ENCODE results near the gene NCKAP5L.
"Not testable (repeated sequence)": the region's sequence is repeated elsewhere in the genome, so short reads cannot be mapped to it uniquely, and the experiment has no call there.

NCKAP5L gene, protein sequence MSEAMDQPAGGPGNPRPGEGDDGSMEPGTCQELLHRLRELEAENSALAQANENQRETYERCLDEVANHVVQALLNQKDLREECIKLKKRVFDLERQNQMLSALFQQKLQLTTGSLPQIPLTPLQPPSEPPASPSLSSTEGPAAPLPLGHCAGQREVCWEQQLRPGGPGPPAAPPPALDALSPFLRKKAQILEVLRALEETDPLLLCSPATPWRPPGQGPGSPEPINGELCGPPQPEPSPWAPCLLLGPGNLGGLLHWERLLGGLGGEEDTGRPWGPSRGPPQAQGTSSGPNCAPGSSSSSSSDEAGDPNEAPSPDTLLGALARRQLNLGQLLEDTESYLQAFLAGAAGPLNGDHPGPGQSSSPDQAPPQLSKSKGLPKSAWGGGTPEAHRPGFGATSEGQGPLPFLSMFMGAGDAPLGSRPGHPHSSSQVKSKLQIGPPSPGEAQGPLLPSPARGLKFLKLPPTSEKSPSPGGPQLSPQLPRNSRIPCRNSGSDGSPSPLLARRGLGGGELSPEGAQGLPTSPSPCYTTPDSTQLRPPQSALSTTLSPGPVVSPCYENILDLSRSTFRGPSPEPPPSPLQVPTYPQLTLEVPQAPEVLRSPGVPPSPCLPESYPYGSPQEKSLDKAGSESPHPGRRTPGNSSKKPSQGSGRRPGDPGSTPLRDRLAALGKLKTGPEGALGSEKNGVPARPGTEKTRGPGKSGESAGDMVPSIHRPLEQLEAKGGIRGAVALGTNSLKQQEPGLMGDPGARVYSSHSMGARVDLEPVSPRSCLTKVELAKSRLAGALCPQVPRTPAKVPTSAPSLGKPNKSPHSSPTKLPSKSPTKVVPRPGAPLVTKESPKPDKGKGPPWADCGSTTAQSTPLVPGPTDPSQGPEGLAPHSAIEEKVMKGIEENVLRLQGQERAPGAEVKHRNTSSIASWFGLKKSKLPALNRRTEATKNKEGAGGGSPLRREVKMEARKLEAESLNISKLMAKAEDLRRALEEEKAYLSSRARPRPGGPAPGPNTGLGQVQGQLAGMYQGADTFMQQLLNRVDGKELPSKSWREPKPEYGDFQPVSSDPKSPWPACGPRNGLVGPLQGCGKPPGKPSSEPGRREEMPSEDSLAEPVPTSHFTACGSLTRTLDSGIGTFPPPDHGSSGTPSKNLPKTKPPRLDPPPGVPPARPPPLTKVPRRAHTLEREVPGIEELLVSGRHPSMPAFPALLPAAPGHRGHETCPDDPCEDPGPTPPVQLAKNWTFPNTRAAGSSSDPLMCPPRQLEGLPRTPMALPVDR (N-terminal part only)

DNA sequence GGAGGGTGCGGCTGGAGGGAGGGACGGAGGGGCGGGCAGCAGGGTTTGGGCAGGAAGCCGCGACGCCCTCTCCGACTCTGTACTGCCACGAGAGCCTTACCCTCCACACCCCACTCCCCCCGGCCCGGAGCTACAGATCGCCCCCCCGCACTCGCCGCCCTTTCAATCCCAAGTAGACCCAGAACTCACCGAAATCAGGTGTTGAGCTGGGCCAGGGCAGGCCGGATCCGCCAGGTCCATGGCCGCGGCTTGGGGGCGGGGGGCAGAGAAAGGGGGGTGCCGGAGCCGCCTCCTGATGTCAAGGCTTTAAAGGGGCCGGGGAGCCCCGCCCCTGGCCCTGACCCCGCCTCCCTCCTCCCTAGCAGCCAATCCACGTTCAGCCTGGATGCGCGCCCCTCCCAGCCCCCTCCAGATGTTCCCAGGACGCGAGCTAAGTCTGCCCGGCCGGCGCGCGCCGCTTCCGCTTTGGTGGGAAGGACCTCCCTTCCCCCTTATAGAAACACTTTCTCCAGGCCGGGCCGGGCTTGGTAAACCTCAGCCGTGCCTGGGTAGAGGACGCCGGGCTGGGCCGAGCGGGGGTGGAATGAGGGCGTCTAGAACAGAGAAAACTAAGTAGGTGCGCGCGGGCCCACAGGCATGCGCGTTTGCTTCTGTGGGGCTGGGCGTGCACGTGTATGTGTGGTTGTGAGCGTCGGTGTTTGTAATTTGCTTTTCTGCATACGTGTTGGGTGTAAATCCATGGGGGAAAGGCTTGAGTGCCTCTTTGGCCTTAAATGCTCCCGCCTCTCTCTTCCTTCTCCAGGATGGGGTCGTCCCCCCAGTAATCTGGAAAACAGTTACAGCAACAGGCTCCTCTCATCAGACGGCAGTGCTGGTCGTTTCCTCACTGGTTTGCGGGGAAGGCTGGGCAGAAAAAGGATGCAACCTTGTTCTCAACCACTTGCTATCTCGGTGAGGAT is at the start of gene NCKAP5L:
TSS of gene NCKAP5L (minus strand) at position 281 of the 959 bp plus-strand sequence. CDS start 24,369 bp downstream, outside the sequence.
- Mint-ChIP-seq H3K4me3 (peak within 1 kb of the TSS; percentile 94), H3K4me1 (ENCODE audit: low read depth) (peaks cover 11% of the 10 kb centered on the region), H3K9me3 (no peaks in the 10 kb centered on the region), H3K36me3 (ENCODE audit: low read depth) (peaks cover 2% of the 10 kb centered on the region), H3K27me3 (ENCODE audit: low read depth) (peaks cover 27% of the 10 kb centered on the region), H3K27ac (peak within 1 kb of the TSS; percentile 49)

DNA sequence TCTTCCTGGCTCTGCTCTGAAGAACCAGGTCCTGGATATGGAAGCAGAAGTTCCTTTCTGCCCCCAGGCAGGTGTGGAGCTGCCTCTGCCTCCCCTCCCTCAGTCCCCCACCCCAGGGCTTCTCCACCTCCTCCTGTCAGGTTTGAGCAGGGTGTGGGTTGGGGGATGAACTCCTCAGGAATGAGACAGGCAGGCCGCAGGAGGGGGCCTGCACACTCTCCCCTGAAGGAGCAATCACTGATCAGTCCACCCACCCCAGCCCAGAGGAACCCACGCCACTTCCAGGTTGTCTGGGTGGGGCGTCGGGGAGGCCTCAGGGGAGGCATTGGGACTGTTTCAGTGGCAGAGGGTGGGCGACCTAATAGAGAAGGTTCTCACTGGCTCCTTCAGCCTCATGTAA is 48.9 kb upstream of the NCKAP5L start:
- no peaks in the 10 kb centered on the region for H3K27me3 Mint-ChIP-seq (ENCODE audit: low read depth)

DNA sequence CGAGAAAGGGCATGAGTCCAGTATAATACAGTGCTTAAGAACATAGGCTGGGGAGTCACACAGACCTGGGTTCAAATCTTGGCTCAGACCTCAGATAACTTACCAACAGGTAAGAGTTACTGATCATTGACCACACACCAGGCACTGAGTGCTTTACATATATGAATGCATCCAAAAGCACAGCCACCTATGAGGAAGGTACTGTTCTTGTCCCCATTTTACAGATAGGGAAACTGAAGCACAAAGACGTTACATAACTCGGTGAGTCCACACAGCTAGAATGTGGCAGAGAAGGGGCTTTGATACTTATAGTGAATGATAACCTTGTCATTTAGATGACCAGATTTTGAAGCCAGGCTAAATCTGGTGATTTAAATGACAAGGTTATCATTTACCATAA is 47.9 kb upstream of the NCKAP5L start:
- H3K36me3 Mint-ChIP-seq (ENCODE audit: low read depth), result no peaks in the 10 kb centered on the region
- no peak overlapping the region for H3K4me3 Mint-ChIP-seq
- no peaks in the 10 kb centered on the region for H3K27me3 Mint-ChIP-seq (ENCODE audit: low read depth)
- H3K9me3 Mint-ChIP-seq, result peaks cover 31% of the 10 kb centered on the region
- H3K4me1 Mint-ChIP-seq (ENCODE audit: low read depth), result no peaks in the 10 kb centered on the region
- no peak overlapping the region for H3K27ac Mint-ChIP-seq

More for the DNA sequence above, 48.9 kb upstream of the NCKAP5L start:
- Mint-ChIP-seq H3K36me3 (ENCODE audit: low read depth) (no peaks in the 10 kb centered on the region), H3K4me1 (ENCODE audit: low read depth) (no peaks in the 10 kb centered on the region), H3K9me3 (peaks cover 31% of the 10 kb centered on the region), H3K4me3 (no peak overlapping the region), H3K27ac (no peak overlapping the region)

DNA sequence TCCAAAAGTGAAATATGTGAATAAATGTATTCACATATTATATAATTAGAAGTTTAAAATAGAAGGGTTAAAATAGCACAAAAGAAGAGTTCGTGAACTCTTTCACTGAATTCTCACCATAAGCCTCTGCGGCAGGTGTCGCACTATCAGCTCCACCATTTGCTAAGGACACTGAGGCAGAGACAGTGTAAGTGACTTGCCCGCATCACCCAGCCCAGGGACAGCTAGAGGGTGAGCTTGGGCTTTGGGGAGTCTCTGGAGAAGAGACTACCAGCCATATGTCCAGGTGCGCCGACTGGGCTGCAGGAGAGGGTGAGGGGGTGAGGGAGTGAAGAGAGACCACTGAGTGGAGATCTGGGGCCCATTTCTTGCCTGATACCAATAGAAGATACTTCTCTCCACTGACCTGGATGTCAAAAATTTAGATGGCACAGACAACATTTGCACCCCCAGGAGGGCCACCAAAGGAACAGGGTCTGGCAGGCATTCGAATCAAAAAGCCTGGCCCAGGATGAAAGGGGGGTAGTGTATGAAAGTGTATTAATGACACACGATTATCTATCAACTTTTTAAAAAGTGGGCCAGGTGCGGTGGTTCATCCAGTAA is 47.0 kb upstream of the NCKAP5L start:
- H3K27me3 Mint-ChIP-seq (ENCODE audit: low read depth), result no peaks in the 10 kb centered on the region
- H3K36me3 Mint-ChIP-seq (ENCODE audit: low read depth), result no peaks in the 10 kb centered on the region
- H3K27ac Mint-ChIP-seq, result no peak overlapping the region
- no peak overlapping the region for H3K4me3 Mint-ChIP-seq
- H3K4me1 Mint-ChIP-seq (ENCODE audit: low read depth), result no peaks in the 10 kb centered on the region
- peaks cover 26% of the 10 kb centered on the region for H3K9me3 Mint-ChIP-seq

DNA sequence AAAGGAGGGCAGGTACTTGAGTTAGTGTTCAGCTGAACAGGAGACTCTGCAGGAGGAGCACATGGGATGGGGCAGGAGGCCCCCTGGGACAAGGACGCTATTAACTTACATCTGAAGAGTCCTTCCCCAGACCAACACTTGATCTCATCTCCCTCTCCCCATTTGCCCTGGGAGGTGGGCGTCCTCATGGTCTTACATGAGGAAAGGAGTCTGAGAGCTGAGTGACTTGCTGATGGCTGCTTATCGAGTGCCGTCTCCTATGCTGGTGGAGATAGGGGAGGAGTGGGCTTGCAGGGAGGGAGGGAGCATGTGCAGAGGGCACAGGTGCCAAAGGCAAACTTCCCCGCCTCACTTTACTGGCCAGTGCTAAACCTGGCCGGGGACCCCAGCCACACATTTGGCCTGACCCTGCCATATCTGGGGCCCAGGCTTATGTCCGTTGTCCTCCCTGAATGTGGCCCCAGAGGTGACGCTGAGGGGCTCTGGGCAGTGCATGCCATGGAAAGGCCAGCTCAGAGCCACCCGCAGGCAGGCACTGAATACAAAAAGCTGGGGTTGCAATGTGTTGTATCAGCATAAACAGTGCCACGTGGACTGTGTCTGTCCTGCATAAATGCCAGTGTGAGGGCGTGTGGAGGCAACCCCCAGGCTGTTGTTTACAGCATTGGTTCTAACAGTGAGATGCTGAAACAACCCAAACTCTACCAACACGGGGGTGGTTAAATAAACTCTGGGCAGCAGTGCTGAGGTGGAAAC is 46.1 kb upstream of the NCKAP5L start:
- Mint-ChIP-seq H3K27me3 (ENCODE audit: low read depth) (no peaks in the 10 kb centered on the region), H3K4me1 (ENCODE audit: low read depth) (no peaks in the 10 kb centered on the region), H3K27ac (no peak overlapping the region), H3K9me3 (peaks cover 17% of the 10 kb centered on the region), H3K36me3 (ENCODE audit: low read depth) (no peaks in the 10 kb centered on the region), H3K4me3 (no peak overlapping the region)

GRCh38 chr12:49873361-49873934 is 45.2 kb upstream of the NCKAP5L start:
- Mint-ChIP-seq H3K4me1 (ENCODE audit: low read depth) (no peaks in the 10 kb centered on the region), H3K27ac (no peak overlapping the region), H3K27me3 (ENCODE audit: low read depth) (no peaks in the 10 kb centered on the region), H3K36me3 (ENCODE audit: low read depth) (no peaks in the 10 kb centered on the region), H3K9me3 (peaks cover 9% of the 10 kb centered on the region), H3K4me3 (no peak overlapping the region)

GRCh38 chr12:49872781-49873181 is 44.6 kb upstream of the NCKAP5L start:
- no peaks in the 10 kb centered on the region for H3K36me3 Mint-ChIP-seq (ENCODE audit: low read depth)
- no peak overlapping the region for H3K27ac Mint-ChIP-seq
- H3K9me3 Mint-ChIP-seq, result peaks cover 2% of the 10 kb centered on the region
- no peak overlapping the region for H3K4me3 Mint-ChIP-seq
- peaks cover 2% of the 10 kb centered on the region for H3K27me3 Mint-ChIP-seq (ENCODE audit: low read depth)
- H3K4me1 Mint-ChIP-seq (ENCODE audit: low read depth), result peaks cover under 1% of the 10 kb centered on the region

DNA sequence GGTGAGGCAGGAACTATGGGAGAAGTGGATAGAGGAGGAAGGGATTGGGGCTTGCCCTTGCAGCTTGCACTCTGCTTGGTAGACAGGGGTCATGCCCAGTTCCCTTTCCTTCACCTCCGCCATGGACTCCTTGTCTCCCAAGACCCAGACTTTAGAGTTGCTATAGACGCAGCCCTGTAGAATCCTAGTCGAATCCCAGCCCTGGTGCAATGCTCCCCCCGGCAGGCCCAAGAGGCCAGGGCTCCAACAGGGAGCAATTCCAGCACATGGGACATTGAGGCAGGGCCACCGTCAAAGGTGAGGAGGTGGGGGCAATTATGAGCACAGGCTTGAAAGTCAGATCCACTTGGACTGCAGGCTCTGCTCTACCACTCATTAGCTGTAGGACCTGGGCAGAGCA is 44.2 kb upstream of the NCKAP5L start:
- Mint-ChIP-seq H3K27ac (no peak overlapping the region), H3K4me3 (no peak overlapping the region), H3K9me3 (no peaks in the 10 kb centered on the region), H3K4me1 (ENCODE audit: low read depth) (peaks cover 2% of the 10 kb centered on the region), H3K36me3 (ENCODE audit: low read depth) (no peaks in the 10 kb centered on the region), H3K27me3 (ENCODE audit: low read depth) (peaks cover 4% of the 10 kb centered on the region)

GRCh38 chr12:49871811-49872251 is 43.6 kb upstream of the NCKAP5L start:
- H3K4me3 Mint-ChIP-seq; H3K9me3 Mint-ChIP-seq; H3K27ac Mint-ChIP-seq; H3K27me3 Mint-ChIP-seq (ENCODE audit: low read depth); H3K36me3 Mint-ChIP-seq (ENCODE audit: low read depth); H3K4me1 Mint-ChIP-seq (ENCODE audit: low read depth): not testable (repeated sequence)

GRCh38 chr12:49871263-49871561 is 43.0 kb upstream of the NCKAP5L start:
- H3K4me1 Mint-ChIP-seq (ENCODE audit: low read depth), result peaks cover 2% of the 10 kb centered on the region
- H3K27me3 Mint-ChIP-seq (ENCODE audit: low read depth), result peaks cover 4% of the 10 kb centered on the region
- no peak overlapping the region for H3K27ac Mint-ChIP-seq
- H3K36me3 Mint-ChIP-seq (ENCODE audit: low read depth), result no peaks in the 10 kb centered on the region
- H3K4me3 Mint-ChIP-seq, result no peak overlapping the region
- H3K9me3 Mint-ChIP-seq, result no peaks in the 10 kb centered on the region

GRCh38 chr12:49870501-49871262 is 42.5 kb upstream of the NCKAP5L start:
- H3K27ac Mint-ChIP-seq, result no peak overlapping the region
- H3K36me3 Mint-ChIP-seq (ENCODE audit: low read depth), result no peaks in the 10 kb centered on the region
- peaks cover 2% of the 10 kb centered on the region for H3K4me1 Mint-ChIP-seq (ENCODE audit: low read depth)
- H3K4me3 Mint-ChIP-seq, result no peak overlapping the region
- H3K9me3 Mint-ChIP-seq, result no peaks in the 10 kb centered on the region
- H3K27me3 Mint-ChIP-seq (ENCODE audit: low read depth), result peaks cover 4% of the 10 kb centered on the region

Measured in T-helper 1 cell treated with Interleukin-12 subunit alpha and Interleukin-12 subunit beta and Interleukin-4 antibody, amounts not matched to agents 30 μg/mL and 1 μg/mL, for 36 hours (primary cell).